ENCODE data around the gene TAF11L13.

TAF11L13 gene

DNA sequence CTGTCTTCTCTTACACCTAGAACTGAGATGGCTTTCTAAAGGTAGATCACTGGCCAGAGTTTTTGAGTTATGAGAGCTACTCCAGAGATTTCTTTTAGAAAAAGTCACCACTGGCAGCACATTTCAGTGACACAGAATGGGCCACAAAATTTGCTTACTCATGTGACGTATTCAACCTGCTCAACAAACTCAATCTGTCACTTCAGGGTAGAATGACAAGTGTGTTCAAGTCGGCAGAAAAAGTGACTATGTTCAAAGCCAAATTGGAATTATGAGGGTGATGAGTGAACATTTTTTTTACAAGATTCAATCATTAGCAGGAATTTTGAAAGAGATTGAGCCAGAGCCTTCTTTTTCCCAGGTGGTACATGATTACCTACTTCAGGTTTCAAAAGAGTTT, 48.8 kb downstream of the TAF11L13 start:
- no peak for DNase-seq

All from CD4-positive, alpha-beta T cell treated with Interleukin-10 for 1 hour (primary cell).